Neural cell (in vitro differentiated cells): ENCODE data around the gene CR1. TPM values are rescaled to one million over a fixed set of nuclear protein-coding genes. Genes with fewer than 3 reads are reported as not detected.

Experiments used
- H2AFZ ChIP-seq: fragments of 200-600, 300-800 bp; sonication (generic), shearing (Covaris generic); 2 replicates; pipeline ENCODE4 v1.6.0; 2014; ENCODE audit warnings: low read depth, mild to moderate bottlenecking, antibody characterized with exemption, low read length, moderate library complexity
- H3F3A ChIP-seq: fragments of 200-600 bp; shearing (Covaris generic); 2 replicates; pipeline ENCODE4 v1.6.1; 2016; ENCODE audit warnings: mild to moderate bottlenecking, moderate library complexity, mixed read lengths, antibody characterized with exemption, low read length; ENCODE audit not compliant: insufficient read depth, poor library complexity, severe bottlenecking
- H3K27ac ChIP-seq: fragments of 200-600, 300-800 bp; sonication (generic), shearing (Covaris generic); 2 replicates; pipeline ENCODE4 v1.5.1; 2014; ENCODE audit warnings: mild to moderate bottlenecking, low read length, moderate library complexity
- H3K27me3 ChIP-seq: fragments of 300-800, 200-600 bp; sonication (generic), shearing (Covaris generic); 2 replicates; pipeline ENCODE4 v1.6.0; 2014; ENCODE audit warnings: mild to moderate bottlenecking, low read depth, low read length, moderate library complexity; ENCODE audit not compliant: insufficient read depth
- H3K36me3 ChIP-seq: fragments of 300-800, 200-600 bp; sonication (generic), shearing (Covaris generic); 2 replicates; pipeline ENCODE4 v1.5.1; 2014; ENCODE audit warnings: mild to moderate bottlenecking, antibody characterized with exemption, low read length, moderate library complexity; ENCODE audit not compliant: insufficient read depth
- H3K4me2 ChIP-seq: fragments of 300-800, 200-600 bp; sonication (generic), shearing (Covaris generic); 2 replicates; pipeline ENCODE4 v1.6.0; 2014; ENCODE audit warnings: mild to moderate bottlenecking, low read length
- H3K4me3 ChIP-seq: fragments of 300-800, 200-600 bp; sonication (generic), shearing (Covaris generic); 2 replicates; pipeline ENCODE4 v1.5.1; 2014; ENCODE audit warnings: mild to moderate bottlenecking, low read length, moderate library complexity
- H3K79me2 ChIP-seq: fragments of 200-600 bp; shearing (Covaris generic); replicated peaks from 2 replicates; pipeline ENCODE4 v1.6.0; 2014; ENCODE audit warnings: mild to moderate bottlenecking, low read length, moderate library complexity; ENCODE audit not compliant: insufficient read depth
- H3K9ac ChIP-seq: fragments of 300-800, 200-600 bp; sonication (generic), shearing (Covaris generic); 2 replicates; pipeline ENCODE4 v1.6.1; 2016; ENCODE audit warnings: mild to moderate bottlenecking, low read length, mixed read lengths
- H3K9me2 ChIP-seq: fragments of 200-600 bp; shearing (Covaris generic); 2 replicates; pipeline ENCODE4 v1.6.1; 2016; ENCODE audit warnings: mild to moderate bottlenecking, low read length, mixed read lengths; ENCODE audit not compliant: insufficient read depth
- H3K9me3 ChIP-seq: fragments of 200-600, 300-800 bp; sonication (generic), shearing (Covaris generic); 2 replicates; pipeline ENCODE4 v1.6.1; 2016; ENCODE audit warnings: mild to moderate bottlenecking, mixed run types, low read length, moderate library complexity, mixed read lengths
- H4K20me1 ChIP-seq: fragments of 200-600 bp; shearing (Covaris generic); 2 replicates; pipeline ENCODE4 v1.6.1; 2016; ENCODE audit warnings: mild to moderate bottlenecking, mixed run types; ENCODE audit not compliant: insufficient read depth
- CTCF ChIP-seq: fragments of 450-650 bp; IDR thresholded peaks from 2 replicates; pipeline ENCODE4 v1.5.1; 2014; ENCODE audit warnings: antibody characterized with exemption, mild to moderate bottlenecking, moderate library complexity; ENCODE audit not compliant: poor library complexity, severe bottlenecking
- EP300 ChIP-seq: fragments of 450-650 bp; conservative IDR thresholded peaks from 2 replicates; pipeline ENCODE4 v1.6.1; 2014; ENCODE audit warnings: antibody characterized with exemption, mild to moderate bottlenecking, moderate library complexity; ENCODE audit not compliant: poor library complexity, severe bottlenecking
- EZH2 ChIP-seq: fragments of 200-600, 300-800 bp; shearing (Covaris generic), sonication (generic); IDR thresholded peaks from 2 replicates; pipeline ENCODE4 v1.6.1; 2014; ENCODE audit warnings: antibody characterized with exemption, low read length, borderline replicate concordance, mild to moderate bottlenecking; ENCODE audit not compliant: insufficient read depth, poor library complexity, severe bottlenecking
- MXI1 ChIP-seq: fragments of 450-650 bp; conservative IDR thresholded peaks from 2 replicates; pipeline ENCODE4 v1.6.1; 2014; ENCODE audit warnings: antibody characterized with exemption, mild to moderate bottlenecking; ENCODE audit not compliant: poor library complexity, severe bottlenecking
- POLR2AphosphoS5 ChIP-seq: IDR thresholded peaks from 2 replicates; pipeline ENCODE4 v1.6.1; 2012
- RAD21 ChIP-seq: fragments of 450-650 bp; conservative IDR thresholded peaks from 2 replicates; pipeline ENCODE4 v1.6.1; 2014; ENCODE audit warnings: antibody characterized with exemption, mild to moderate bottlenecking, moderate library complexity
- REST ChIP-seq: IDR thresholded peaks from 2 replicates; pipeline ENCODE4 v1.6.1; 2012; ENCODE audit warnings: borderline replicate concordance
- SMC3 ChIP-seq: fragments of 450-650 bp; conservative IDR thresholded peaks from 2 replicates; pipeline ENCODE4 v1.6.1; 2014; ENCODE audit warnings: antibody characterized with exemption, mild to moderate bottlenecking, moderate library complexity; ENCODE audit not compliant: poor library complexity
- TAF1 ChIP-seq: IDR thresholded peaks from 2 replicates; pipeline ENCODE4 v1.6.1; 2012; ENCODE audit warnings: low read depth
- polyA minus RNA-seq: library from RNA; depleted of rRNA, polyadenylated mRNA; stranded (reverse); fragments of >200 nt; gene quantifications from 2 replicates; pipeline ENCODE4 v1.2.3, GENCODE V29; 2014
- polyA plus RNA-seq: library from polyadenylated mRNA; depleted of rRNA; stranded (reverse); fragments of >200 nt; gene quantifications from 2 replicates; pipeline ENCODE4 v1.2.3, GENCODE V29; 2014

CR1 gene
- polyA plus RNA-seq, result not detected in 2 replicates
- polyA minus RNA-seq, result 0.46 TPM in 1 of 2 replicates, not detected in the other

GRCh38 chr1:207495801-207496792 lies at the start of gene CR1:
Gene CR1, plus strand, starts transcription at chr1:207496157. Its CDS starts 111 bp downstream, at chr1:207496268.
- H3K4me2 ChIP-seq, result peak within 1 kb of the TSS; percentile 40
- no peaks in the 10 kb centered on the region for H3F3A ChIP-seq
- peak within 1 kb of the TSS; percentile 69 for H3K4me3 ChIP-seq
- H3K9ac ChIP-seq, result peak within 1 kb of the TSS; percentile 56
- no peaks in the 10 kb centered on the region for H3K36me3 ChIP-seq
- H3K27ac ChIP-seq, result no peak within 1 kb of the TSS
- no peaks in the 10 kb centered on the region for H3K9me3 ChIP-seq
- peaks cover 38% of the 10 kb centered on the region for H3K27me3 ChIP-seq
- H3K79me2 ChIP-seq, result no peaks in the 10 kb centered on the region
- no peaks in the 10 kb centered on the region for H4K20me1 ChIP-seq
- TF ChIP-seq RAD21, result no peak
- TF ChIP-seq MXI1, result peak; percentile 11
- peak; percentile 19 for TF ChIP-seq POLR2AphosphoS5
- H3K9me2 ChIP-seq, result no peaks in the 10 kb centered on the region
- no peak within 1 kb of the TSS for H2AFZ ChIP-seq

GRCh38 chr1:207453710-207454045 lies 42.3 kb upstream of the CR1 start:
- Histone ChIP-seq H3K4me3 (peak overlapping the region; percentile 68), H4K20me1 (no peaks in the 10 kb centered on the region), H3K4me2 (no peak overlapping the region), H3K27me3 (peaks cover 51% of the 10 kb centered on the region), H3K27ac (no peak overlapping the region), H3K9ac (no peak overlapping the region), H2AFZ (no peak overlapping the region), H3K36me3 (no peaks in the 10 kb centered on the region), H3K9me2 (no peaks in the 10 kb centered on the region), H3K9me3 (no peaks in the 10 kb centered on the region), H3F3A (no peaks in the 10 kb centered on the region), H3K79me2 (no peaks in the 10 kb centered on the region)
- no peak for TF ChIP-seq TAF1
- TF ChIP-seq EP300, result no peak
- no peak for TF ChIP-seq SMC3
- TF ChIP-seq MXI1, result no peak
- no peak for TF ChIP-seq REST
- TF ChIP-seq RAD21, result no peak
- TF ChIP-seq EZH2, result no peak
- no peak for TF ChIP-seq CTCF
- no peak for TF ChIP-seq POLR2AphosphoS5
